NCI-H526 (cell line): ENCODE measurements around the gene FIGNL1.

Experiments
- DNase-seq, 2 experiments: peaks; one replicate each; lab custom pipeline; 2025; lab: John Stamatoyannopoulos, UW

Gene FIGNL1

DNA sequence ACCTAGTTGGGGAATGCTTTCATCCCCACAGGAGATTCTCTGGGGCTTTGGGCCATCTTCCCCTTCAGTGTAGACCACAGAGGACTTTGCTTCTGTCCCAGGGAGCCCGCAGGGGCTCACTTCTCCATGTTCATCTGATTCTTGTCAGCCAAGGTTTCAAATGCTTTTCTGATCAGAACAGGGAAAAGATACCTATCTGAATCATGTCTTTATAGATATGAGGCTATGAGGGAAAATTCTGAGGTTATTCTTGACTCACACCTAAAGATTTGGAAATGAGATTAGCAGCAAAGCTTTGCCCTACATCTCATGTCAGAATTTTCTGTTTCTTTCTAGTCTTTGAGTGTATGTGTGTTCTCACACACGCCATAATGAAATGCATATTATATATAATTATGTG, 53.3 kb downstream of the FIGNL1 start:
- no peak for DNase-seq

- no peak for DNase-seq
Observed at GRCh38 chr7:50394315-50394714, 55.8 kb downstream of the FIGNL1 start.
